ENCODE measurements around the gene USP49.

DNA sequence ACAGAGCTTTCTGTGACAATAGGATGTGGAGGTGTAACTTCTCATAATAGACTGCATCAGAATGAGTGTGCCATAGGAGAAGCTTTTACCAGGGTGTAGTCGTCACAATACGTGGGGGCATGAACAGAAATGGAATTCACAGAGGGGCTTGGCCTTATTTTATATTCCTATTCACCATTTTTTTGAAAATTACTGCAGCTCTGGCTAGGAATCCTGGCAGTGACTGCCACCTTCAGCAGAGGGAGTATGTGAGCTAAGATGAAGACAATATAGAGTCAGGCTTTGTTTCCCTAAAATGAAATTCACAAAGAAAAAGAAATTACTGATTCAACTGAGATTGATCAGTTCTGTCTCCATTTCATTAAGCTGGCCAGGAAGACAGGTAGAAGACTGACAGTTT is 93.8 kb downstream of the USP49 start:
- TF ChIP-seq, protein P1, sequence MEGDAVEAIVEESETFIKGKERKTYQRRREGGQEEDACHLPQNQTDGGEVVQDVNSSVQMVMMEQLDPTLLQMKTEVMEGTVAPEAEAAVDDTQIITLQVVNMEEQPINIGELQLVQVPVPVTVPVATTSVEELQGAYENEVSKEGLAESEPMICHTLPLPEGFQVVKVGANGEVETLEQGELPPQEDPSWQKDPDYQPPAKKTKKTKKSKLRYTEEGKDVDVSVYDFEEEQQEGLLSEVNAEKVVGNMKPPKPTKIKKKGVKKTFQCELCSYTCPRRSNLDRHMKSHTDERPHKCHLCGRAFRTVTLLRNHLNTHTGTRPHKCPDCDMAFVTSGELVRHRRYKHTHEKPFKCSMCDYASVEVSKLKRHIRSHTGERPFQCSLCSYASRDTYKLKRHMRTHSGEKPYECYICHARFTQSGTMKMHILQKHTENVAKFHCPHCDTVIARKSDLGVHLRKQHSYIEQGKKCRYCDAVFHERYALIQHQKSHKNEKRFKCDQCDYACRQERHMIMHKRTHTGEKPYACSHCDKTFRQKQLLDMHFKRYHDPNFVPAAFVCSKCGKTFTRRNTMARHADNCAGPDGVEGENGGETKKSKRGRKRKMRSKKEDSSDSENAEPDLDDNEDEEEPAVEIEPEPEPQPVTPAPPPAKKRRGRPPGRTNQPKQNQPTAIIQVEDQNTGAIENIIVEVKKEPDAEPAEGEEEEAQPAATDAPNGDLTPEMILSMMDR (IDR thresholded peaks at IDR 0.05) = no peak
- no peak for TF ChIP-seq POLR2A (IDR thresholded peaks at IDR 0.05)
